Loucy (cell line): ENCODE results near the gene AVPR1A.

Source experiments
- CTCF ChIP-seq: fragments of 200-600 bp; sonication (generic); conservative IDR thresholded peaks from 2 replicates; pipeline ENCODE4 v1.5.1; 2014; ENCODE audit warnings: mild to moderate bottlenecking, antibody characterized with exemption, low read length
- EZH2phosphoT487 ChIP-seq: fragments of 200-600 bp; IDR thresholded peaks from 2 replicates; pipeline ENCODE4 v1.6.1; 2018; ENCODE audit warnings: antibody characterized with exemption, mild to moderate bottlenecking, moderate library complexity, borderline replicate concordance

- no peak for TF ChIP-seq CTCF
- TF ChIP-seq EZH2phosphoT487 = no peak
These were observed 26.2 kb downstream of the AVPR1A start for GRCh38 chr12:63124778-63125177.
